Ovary (tissue), 9 donors: ENCODE results near the gene KCNK6. TPM values are rescaled to one million over a fixed set of nuclear protein-coding genes. Genes with fewer than 3 reads are reported as not detected.
A peak's percentile ranks its signal among the peaks of the same experiment; 100 is the strongest.

Experiments
- DNase-seq, 5 donors: peaks; one replicate each; pipeline ENCODE4 v3.0.0-alpha.2; 2019 to 2020
- H3K27ac ChIP-seq, 2 donors: fragments of 200-600 bp; one replicate each; pipeline versions ENCODE4 v1.5.1 to v1.8.0; 2019 to 2022
- H3K27me3 ChIP-seq: fragments of 200-600 bp; one replicate; pipeline ENCODE4 v1.8.0; 2022
- H3K36me3 ChIP-seq: fragments of 200-600 bp; sonication (generic); one replicate; pipeline ENCODE4 v1.5.1; 2019
- H3K4me1 ChIP-seq: one replicate; pipeline ENCODE4 v1.8.1; 2013; ENCODE audit warnings: mild to moderate bottlenecking, moderate library complexity; ENCODE audit not compliant: insufficient read depth
- H3K4me3 ChIP-seq: fragments of 200-600 bp; sonication (generic); one replicate; pipeline ENCODE4 v1.5.1; 2017
- H3K9me3 ChIP-seq, 2 donors: fragments of 200-600 bp in 1 of 2; sonication (generic) in 1 of 2; one replicate each; pipeline versions ENCODE4 v1.5.1 to v1.8.1; 2013 to 2019; ENCODE audit warnings: mild to moderate bottlenecking in 1 of 2, moderate library complexity in 1 of 2
- EP300 ChIP-seq: sonication (generic); formaldehyde crosslinking; IDR thresholded peaks from one replicate; pipeline ENCODE4 v1.6.1; 2017; ENCODE audit warnings: antibody characterized with exemption
- POLR2A ChIP-seq: fragments of 450-650 bp; IDR thresholded peaks from one replicate; pipeline ENCODE4 v1.6.1; 2017; ENCODE audit warnings: antibody characterized with exemption, mild to moderate bottlenecking, moderate library complexity
- WGBS, 3 donors: extraction: QIAGEN DNeasy Blood & Tissue Kit in 1 of 3; methylation state at CpG; one replicate each; pipeline versions ENCODE4 v1.1.5 to v1.1.7; 2013 to 2017; 5-methylcytosine and 5-hydroxymethylcytosine counted together
- intact Hi-C, 4 donors: fragments of 100-400 bp; cut with DNase I; formaldehyde crosslinking; loops; one replicate each; pipeline versions ENCODE4 v1.11.0 to v1.15.1; 2022 to 2023
- polyA plus RNA-seq, 2 donors: library from polyadenylated mRNA; stranded (reverse); fragments of 200-250 nt in 1 of 2; fragments of 350-450 nt in 1 of 2; fragmentation: Illumina TruSeq in 1 of 2; extraction: RNeasy Lipid Tissue Mini Kit (QIAGEN cat#74804) in 1 of 2; gene quantifications; one replicate each; pipeline ENCODE4 v1.2.3, GENCODE V29; 2013 to 2014
- total RNA-seq, 7 donors: library from RNA; depleted of rRNA in 2 of 7; stranded (reverse); fragments of >200 nt in 2 of 7; fragmentation: NEBNext Ultra II Directional in 3 of 7; extraction: Animal tissue kit (Norgen Biotek cat#: 25700) in 3 of 7; gene quantifications; one replicate each; pipeline versions ENCODE4 v1.1.0 to v1.2.4, GENCODE V29; 2016 to 2023
- TF ChIP-seq, protein P1 (sequence below), 3 donors: fragments of 450-650 bp in 2 of 3; fragments of 200-600 bp in 1 of 3; IDR thresholded peaks; one replicate each; pipeline versions ENCODE4 v1.5.1 to v1.8.0; 2016 to 2022; ENCODE audit warnings: antibody characterized with exemption in 3 of 3, mild to moderate bottlenecking in 1 of 3
- donor health status: DM: no; HTN: no; CAD: no; lungs with moderate emphysema.
- donor health status: DM: no; HTN: no; CAD: no.
- donor health status: Bipolar disorder and iron deficiency.
- donor health status: DM: yes; HTN: yes; CAD: no.
- donor health status: DM: no; HTN: no; CAD: no.
- donor health status: DM: yes; HTN: yes; CAD: no.

Gene KCNK6
- total and polyA plus RNA-seq, 9 donors, result 6.0 to 30.1 (median 16.4) TPM

DNA sequence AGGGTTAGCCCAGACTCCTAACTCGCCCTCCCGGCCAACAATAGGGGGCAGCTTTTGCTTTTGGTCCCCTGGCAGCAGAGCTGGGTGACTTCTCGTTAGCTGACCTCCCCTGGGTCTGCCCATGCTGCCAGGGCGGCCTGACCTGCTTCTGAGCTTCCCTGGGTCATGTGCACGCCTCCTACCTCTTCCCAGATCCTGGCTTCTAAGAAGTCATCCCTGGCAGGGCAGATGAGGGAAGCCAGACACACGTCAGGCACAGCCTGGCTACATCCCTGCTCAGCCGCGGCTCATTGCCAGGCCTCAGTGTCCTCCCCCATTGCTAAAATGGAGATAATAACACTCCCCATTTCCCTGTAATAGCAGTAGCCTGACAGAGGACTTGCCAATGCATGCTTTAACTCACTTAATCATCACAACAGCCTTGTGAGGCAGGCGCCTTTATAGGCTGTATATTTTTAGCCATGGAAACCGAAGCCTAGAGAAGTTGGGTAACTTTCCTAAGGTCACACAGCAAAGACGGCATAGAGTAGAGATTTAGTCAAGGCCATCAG, 2.1 kb downstream of the KCNK6 start:
- Histone ChIP-seq H3K36me3 (no peaks in the 10 kb centered on the region), H3K27me3 (no peaks in the 10 kb centered on the region), H3K9me3 (no peaks in the 10 kb centered on the region), H3K4me1 (peaks cover 13% of the 10 kb centered on the region), H3K4me3 (peak overlapping the region; percentile 54), H3K27ac (peak overlapping the region in 1 of 2 donors; percentile 75)
- intact Hi-C loops, result loop anchor here in 2 of 4 donors (5.0 to 10.0 kb wide), 2 partner anchors 69 to 177 kb away; no protein-coding TSS in a partner anchor
- 3 to 8% (median 5%) methylated on average over 11 of the region's 11 CpGs for WGBS, 3 donors
- DNase-seq, result peak; percentile 90 to 95 (median 92)
- peak; percentile 60 for TF ChIP-seq EP300
- TF ChIP-seq POLR2A, result peak; percentile 42
- TF ChIP-seq, protein P1, sequence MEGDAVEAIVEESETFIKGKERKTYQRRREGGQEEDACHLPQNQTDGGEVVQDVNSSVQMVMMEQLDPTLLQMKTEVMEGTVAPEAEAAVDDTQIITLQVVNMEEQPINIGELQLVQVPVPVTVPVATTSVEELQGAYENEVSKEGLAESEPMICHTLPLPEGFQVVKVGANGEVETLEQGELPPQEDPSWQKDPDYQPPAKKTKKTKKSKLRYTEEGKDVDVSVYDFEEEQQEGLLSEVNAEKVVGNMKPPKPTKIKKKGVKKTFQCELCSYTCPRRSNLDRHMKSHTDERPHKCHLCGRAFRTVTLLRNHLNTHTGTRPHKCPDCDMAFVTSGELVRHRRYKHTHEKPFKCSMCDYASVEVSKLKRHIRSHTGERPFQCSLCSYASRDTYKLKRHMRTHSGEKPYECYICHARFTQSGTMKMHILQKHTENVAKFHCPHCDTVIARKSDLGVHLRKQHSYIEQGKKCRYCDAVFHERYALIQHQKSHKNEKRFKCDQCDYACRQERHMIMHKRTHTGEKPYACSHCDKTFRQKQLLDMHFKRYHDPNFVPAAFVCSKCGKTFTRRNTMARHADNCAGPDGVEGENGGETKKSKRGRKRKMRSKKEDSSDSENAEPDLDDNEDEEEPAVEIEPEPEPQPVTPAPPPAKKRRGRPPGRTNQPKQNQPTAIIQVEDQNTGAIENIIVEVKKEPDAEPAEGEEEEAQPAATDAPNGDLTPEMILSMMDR (IDR thresholded peaks at IDR 0.05), result peak in 1 of 3 donors; percentile 15

DNA sequence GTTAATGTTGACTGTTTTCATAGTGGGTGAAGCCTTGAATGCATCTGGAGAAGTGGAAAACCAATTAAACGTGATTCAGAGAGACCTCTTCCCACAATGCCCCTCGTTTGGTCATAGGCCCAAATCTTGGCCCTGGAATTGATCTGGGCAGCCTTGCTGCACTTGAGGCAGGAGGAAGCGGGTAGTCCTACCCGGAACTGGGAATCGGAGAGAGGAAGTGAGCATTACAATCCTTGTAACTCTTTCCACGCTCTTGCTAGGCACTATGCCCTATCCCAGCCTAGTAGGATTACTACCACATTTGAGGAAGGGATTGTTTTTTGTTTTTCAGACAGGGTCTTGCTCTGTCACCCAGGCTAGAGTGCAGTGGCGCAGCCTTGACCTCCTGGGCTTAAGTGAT, 3.6 kb downstream of the KCNK6 start:
- Histone ChIP-seq H3K27ac (no peak overlapping the region), H3K9me3 (no peaks in the 10 kb centered on the region), H3K4me1 (peaks cover 13% of the 10 kb centered on the region), H3K4me3 (no peak overlapping the region), H3K27me3 (no peaks in the 10 kb centered on the region), H3K36me3 (no peaks in the 10 kb centered on the region)
- 39 to 56% (median 54%) methylated on average over 7 of the region's 7 CpGs for WGBS, 3 donors
- intact Hi-C loops, result loop anchor here in 2 of 4 donors (5.0 to 10.0 kb wide), 2 partner anchors 71 to 178 kb away; no protein-coding TSS in a partner anchor
- DNase-seq, result no peak
- TF ChIP-seq, protein P1 (IDR thresholded peaks at IDR 0.05), result no peak
- TF ChIP-seq POLR2A (no peak), EP300 (no peak)

DNA sequence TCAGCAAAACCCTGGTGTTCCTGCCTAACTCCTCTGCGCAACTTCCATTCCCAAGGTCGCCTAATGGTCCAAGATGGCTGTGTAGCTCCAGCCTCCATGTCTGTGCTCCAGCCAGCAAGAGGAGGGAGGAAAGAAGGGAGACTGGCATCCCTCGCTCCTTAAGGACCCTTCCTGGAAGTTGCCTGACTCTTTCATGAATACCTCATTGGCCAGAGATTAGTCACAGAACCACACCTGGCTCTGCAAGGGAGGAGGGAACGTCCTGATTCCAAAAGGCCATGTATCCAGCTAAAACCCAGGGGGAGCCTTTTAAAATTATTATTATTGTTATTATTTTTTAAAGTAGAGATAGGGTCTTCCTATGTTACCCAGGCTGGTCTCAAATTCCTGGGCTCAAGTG, 4.8 kb downstream of the KCNK6 start:
- DNase-seq, result no peak
- Histone ChIP-seq H3K27me3 (no peaks in the 10 kb centered on the region), H3K9me3 (no peaks in the 10 kb centered on the region), H3K36me3 (no peaks in the 10 kb centered on the region), H3K4me3 (no peak overlapping the region), H3K4me1 (peaks cover 11% of the 10 kb centered on the region), H3K27ac (no peak overlapping the region)
- 92 to 95% (median 95%) methylated on average over 4 of the region's 4 CpGs for WGBS, 3 donors
- TF ChIP-seq POLR2A, result no peak
- TF ChIP-seq, protein P1 (IDR thresholded peaks at IDR 0.05), result no peak
- TF ChIP-seq EP300, result no peak
- intact Hi-C loops, result loop anchor here in 2 of 4 donors (5.0 to 10.0 kb wide), 2 partner anchors 72 to 180 kb away; no protein-coding TSS in a partner anchor

DNA sequence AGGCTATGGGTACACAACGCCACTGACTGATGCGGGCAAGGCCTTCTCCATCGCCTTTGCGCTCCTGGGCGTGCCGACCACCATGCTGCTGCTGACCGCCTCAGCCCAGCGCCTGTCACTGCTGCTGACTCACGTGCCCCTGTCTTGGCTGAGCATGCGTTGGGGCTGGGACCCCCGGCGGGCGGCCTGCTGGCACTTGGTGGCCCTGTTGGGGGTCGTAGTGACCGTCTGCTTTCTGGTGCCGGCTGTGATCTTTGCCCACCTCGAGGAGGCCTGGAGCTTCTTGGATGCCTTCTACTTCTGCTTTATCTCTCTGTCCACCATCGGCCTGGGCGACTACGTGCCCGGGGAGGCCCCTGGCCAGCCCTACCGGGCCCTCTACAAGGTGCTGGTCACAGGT, 6.9 kb downstream of the KCNK6 start:
- Histone ChIP-seq H3K27ac (no peak overlapping the region), H3K4me3 (no peak overlapping the region), H3K9me3 (no peaks in the 10 kb centered on the region), H3K27me3 (no peaks in the 10 kb centered on the region), H3K4me1 (peaks cover 9% of the 10 kb centered on the region), H3K36me3 (no peaks in the 10 kb centered on the region)
- intact Hi-C loops, result loop anchor here in 1 of 4 donors (10.0 kb wide), 1 partner anchor 182 kb away; no protein-coding TSS in a partner anchor
- WGBS, 3 donors, result 93 to 94% (median 93%) methylated on average over 22 of the region's 22 CpGs
- no peak for DNase-seq
- TF ChIP-seq, protein P1 (IDR thresholded peaks at IDR 0.05), result no peak
- no peak for TF ChIP-seq EP300
- no peak for TF ChIP-seq POLR2A
